Parathyroid adenoma (tissue), 2 donors: ENCODE results near the gene SLC2A4.
"Not testable (repeated sequence)": the region's sequence is repeated elsewhere in the genome, so short reads cannot be mapped to it uniquely, and the experiment has no call there.

Source experiments
- H2AFZ ChIP-seq: fragments of 300-600 bp; sonication (generic); one replicate; pipeline ENCODE4 v1.7.0; 2017; ENCODE audit warnings: antibody characterized with exemption, mild to moderate bottlenecking
- H3K27ac ChIP-seq: fragments of 300-600 bp; sonication (generic); one replicate; pipeline ENCODE4 v1.7.0; 2017
- H3K27me3 ChIP-seq: fragments of 300-600 bp; sonication (generic); one replicate; pipeline ENCODE4 v1.7.0; 2017; ENCODE audit warnings: low read length; ENCODE audit not compliant: control insufficient read depth, insufficient read depth
- H3K36me3 ChIP-seq: fragments of 300-600 bp; sonication (generic); one replicate; pipeline ENCODE4 v1.7.0; 2017; ENCODE audit warnings: low read length; ENCODE audit not compliant: control insufficient read depth, insufficient read depth
- H3K4me1 ChIP-seq: fragments of 300-600 bp; sonication (generic); one replicate; pipeline ENCODE4 v1.7.0; 2017; ENCODE audit warnings: control low read depth
- H3K4me2 ChIP-seq: fragments of 300-600 bp; sonication (generic); one replicate; pipeline ENCODE4 v1.7.0; 2017; ENCODE audit warnings: low read length
- H3K4me3 ChIP-seq: fragments of 300-600 bp; sonication (generic); one replicate; pipeline ENCODE4 v1.7.0; 2017; ENCODE audit warnings: low read depth, low read length
- H3K79me2 ChIP-seq: fragments of 300-600 bp; sonication (generic); one replicate; pipeline ENCODE4 v1.7.0; 2017; ENCODE audit warnings: control low read depth
- H3K9ac ChIP-seq: fragments of 300-600 bp; sonication (generic); one replicate; pipeline ENCODE4 v1.7.0; 2017; ENCODE audit warnings: mild to moderate bottlenecking
- H3K9me3 ChIP-seq: fragments of 300-600 bp; sonication (generic); one replicate; pipeline ENCODE4 v1.7.0; 2017; ENCODE audit warnings: low read length; ENCODE audit not compliant: control insufficient read depth
- CTCF ChIP-seq: fragments of 300-600 bp; sonication (generic); IDR thresholded peaks from one replicate; pipeline ENCODE4 v1.7.0; 2017; ENCODE audit warnings: antibody characterized with exemption, mild to moderate bottlenecking
- donor health status: primary hyperparathyroidism.

Gene SLC2A4

GRCh38 chr17:7336240-7337175, 55.0 kb downstream of the SLC2A4 start, which contains the start of gene ACAP1:
ACAP1 (plus strand) TSS chr17:7336529; CDS start chr17:7336735, 206 bp downstream.
- Histone ChIP-seq H3K4me3 (no peak within 1 kb of the TSS), H3K4me1 (no peaks in the 10 kb centered on the region), H3K27me3 (no peaks in the 10 kb centered on the region), H3K79me2 (no peaks in the 10 kb centered on the region), H3K27ac (no peak within 1 kb of the TSS), H2AFZ (no peak within 1 kb of the TSS), H3K4me2 (no peak within 1 kb of the TSS), H3K9me3 (no peaks in the 10 kb centered on the region), H3K36me3 (no peaks in the 10 kb centered on the region), H3K9ac (no peak within 1 kb of the TSS)
- TF ChIP-seq CTCF: no peak

- not testable (repeated sequence) for H3K27me3 ChIP-seq, H3K4me2 ChIP-seq, H3K9ac ChIP-seq, H3K79me2 ChIP-seq, H3K36me3 ChIP-seq, H2AFZ ChIP-seq, H3K4me1 ChIP-seq, H3K4me3 ChIP-seq, H3K9me3 ChIP-seq, H3K27ac ChIP-seq
Observed at GRCh38 chr17:7337600-7337999, 56.1 kb downstream of the SLC2A4 start.
